ENCODE results near the gene ALDH1L2.
A peak's percentile ranks its signal among the peaks of the same experiment; 100 is the strongest.

Gene ALDH1L2

DNA sequence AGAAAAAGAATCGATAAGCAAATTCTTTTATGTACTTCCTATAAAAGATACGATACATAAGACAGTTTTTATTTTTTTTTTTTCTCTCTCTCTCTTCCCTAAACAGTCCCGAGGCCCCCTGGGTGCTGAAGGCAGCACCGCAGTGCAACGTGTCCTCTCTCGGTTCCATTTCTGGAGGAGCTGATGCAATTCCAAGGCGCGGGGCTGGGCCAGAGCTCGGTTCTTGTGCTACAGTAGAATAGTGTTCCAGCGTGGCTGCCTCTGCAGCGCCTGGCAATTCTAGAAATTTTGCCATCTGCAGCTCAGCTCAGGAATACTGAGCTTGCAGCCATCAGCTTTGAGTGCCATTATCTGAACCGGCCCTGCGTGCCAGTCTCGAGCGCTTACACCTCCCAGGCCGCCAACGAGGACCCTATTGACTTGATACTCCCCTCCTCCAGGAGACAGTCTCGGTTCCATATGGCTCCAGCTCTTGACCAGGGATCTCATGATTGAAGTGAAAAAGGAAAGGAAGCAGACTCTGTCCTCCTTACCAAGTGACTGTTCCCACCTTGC lies 630 bp downstream of the ALDH1L2 start:
- no peak for DNase-seq (ENCODE audit: low read depth in 2 of 2)

DNA sequence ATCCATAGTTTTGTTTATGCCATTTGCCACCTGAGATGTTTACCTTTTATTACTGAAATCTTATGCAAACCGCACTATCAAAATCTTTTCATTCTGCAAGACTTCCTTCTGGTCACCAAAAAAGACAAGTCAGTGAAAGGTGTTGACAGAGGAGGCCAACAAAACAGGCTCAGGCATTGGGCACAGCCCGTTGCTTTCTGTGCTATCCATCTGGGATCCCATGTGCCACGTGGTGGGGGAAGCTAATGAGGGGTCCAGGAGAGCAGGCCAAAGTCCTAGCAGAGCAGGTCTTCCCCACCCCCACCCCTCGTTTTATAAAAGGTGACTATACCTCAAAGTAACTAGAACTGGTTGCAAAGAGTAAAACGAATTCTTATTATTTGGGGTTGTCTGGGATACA lies 1.2 kb downstream of the ALDH1L2 start:
- no peak for DNase-seq (ENCODE audit: low read depth in 2 of 2)

DNA sequence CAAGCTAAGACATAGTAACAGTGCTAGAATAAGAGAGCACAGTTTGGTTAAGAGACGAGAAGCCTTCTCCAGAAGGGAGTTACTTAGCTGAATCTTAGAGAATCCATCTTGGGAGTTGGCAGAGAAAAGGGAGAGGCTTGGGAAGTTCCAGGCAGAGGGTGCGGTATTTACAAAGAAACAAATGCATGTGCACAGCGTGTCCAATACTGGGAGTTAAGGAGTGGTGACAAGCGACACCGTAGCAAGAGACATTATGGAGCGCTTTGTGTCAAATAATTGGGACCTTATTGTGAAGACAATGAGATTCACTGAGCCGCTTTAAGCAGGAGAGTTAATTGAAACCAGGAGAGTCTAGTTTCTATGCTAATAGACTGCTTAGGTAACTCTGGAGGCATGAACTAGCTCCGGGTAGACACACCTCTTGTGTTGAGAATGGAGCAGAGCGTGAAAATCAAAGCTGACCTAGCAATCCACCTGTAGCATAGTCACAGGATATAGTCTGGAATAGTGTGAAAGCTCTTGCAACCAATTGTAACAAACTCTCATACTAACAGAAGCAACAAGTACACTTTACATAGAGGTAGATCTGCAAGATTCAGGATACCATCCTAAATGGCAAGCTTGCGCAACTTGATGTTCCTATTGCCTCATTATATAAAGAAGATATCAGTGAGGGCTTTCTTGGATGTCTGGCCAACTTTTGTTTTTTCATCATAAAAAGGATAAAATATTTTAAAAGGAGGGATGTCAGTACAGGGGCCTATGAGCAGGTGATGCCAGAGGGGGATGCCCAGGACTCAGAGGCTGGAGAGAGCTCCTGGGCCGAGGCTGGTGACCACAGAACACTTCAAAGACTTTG lies 5.3 kb downstream of the ALDH1L2 start:
- DNase-seq (ENCODE audit: low read depth in 2 of 2), result no peak

DNA sequence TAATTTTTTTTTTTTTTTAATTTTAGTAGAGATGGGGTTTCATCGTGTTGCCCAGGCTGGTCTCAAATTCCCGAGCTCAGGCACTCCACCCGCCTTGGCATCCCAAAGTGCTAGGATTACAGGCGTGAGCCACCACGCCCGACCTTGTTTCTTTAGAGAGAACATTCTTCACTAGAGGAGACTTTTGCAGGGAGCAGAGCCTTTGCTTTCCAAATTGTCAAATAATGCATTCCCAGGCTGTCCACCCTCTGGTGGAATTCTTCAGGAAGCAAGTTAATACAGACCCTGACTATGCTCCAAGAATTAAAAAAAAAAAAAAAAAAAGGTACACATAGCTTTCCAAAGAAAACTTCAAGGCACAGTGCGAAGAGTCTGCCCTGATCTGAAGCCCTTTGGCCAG lies 6.8 kb downstream of the ALDH1L2 start:
- no peak for DNase-seq (ENCODE audit: low read depth in 2 of 2)

DNA sequence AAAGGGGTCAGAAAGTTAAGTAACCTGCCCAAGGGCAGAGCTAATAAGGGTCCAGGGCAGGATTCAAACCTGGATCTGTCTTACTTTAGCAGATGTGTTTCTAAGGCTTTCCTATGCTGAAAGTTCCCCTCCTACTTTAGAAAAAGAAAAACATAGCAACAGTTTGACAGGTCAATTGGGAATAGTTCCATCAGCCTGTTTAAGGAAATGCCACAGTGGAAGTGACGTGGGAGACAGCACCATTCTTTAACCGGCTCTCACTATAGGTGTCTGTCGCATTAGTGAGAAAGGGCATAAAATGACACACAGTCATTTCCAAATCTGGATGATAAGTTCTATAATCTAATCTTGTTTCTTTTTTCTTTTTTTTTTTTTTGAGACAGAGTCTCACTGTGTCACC lies 7.3 kb downstream of the ALDH1L2 start:
- DNase-seq (ENCODE audit: low read depth in 2 of 2), result no peak

DNA sequence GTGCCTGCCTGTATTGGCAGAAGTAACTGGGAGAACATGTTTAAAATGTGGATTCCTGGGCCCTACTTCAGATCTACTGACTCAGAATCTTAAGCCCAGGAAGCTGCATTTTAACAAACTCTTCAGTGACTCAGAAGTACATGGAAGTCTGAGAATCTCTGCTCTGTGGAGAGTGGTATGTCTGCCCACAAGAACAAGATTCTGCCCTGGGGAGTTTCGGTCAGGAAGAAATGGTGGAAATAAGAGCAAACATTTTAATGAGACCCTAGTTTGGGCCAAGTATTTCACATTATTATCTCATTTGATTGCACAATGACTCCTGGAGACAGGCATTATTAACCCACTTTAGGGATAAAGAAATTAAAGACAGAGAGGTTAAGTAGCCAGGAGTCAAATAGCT lies 8.2 kb downstream of the ALDH1L2 start:
- no peak for DNase-seq (ENCODE audit: low read depth in 2 of 2)

DNA sequence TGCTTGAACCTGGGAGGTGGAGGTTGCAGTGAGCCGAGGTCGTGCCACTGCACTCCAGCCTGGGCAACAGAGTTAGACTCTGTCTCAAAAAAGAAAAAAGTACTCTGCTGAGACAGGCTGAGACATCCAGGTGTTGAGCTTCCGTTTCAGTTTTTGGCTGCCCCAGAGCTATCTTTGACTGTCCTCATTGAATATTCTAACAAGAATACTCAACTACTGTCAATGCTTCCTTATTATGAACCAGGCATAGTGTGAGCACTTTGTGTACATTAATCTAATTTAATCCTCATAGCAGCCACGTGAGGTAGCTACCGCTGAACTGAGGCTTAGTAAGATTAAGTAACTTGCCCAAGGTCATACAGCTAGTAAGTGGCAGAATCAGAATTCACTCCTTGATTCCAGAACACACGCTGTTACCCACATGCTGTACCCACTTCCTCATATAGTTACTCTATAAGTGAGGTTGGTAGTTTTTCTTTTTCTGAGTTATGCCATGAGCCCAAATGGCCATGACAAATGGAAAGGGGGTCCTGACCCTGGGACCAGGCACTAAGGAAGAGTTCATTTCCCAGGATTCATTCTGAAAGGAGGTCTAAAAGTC lies 11.3 kb downstream of the ALDH1L2 start:
- DNase-seq (ENCODE audit: low read depth in 2 of 2), result no peak

DNA sequence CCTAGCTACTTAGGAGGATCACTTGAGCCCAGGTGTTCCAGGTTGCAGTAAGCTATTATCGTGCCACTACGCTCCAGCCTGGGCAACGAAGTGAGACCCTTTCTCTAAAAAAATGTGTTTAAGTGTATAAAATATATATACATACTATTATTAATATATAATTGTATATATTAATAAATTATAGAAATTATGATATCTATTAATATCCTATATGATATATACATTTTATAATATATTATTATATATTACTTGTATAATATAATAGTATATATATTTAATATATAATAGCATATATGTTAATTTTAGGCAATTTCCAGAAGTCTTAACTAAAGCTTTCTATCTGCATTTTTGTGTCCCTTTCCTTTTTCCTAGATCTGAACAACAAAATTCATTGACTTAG lies 12.3 kb downstream of the ALDH1L2 start:
- no peak for DNase-seq (ENCODE audit: low read depth in 2 of 2)

DNA sequence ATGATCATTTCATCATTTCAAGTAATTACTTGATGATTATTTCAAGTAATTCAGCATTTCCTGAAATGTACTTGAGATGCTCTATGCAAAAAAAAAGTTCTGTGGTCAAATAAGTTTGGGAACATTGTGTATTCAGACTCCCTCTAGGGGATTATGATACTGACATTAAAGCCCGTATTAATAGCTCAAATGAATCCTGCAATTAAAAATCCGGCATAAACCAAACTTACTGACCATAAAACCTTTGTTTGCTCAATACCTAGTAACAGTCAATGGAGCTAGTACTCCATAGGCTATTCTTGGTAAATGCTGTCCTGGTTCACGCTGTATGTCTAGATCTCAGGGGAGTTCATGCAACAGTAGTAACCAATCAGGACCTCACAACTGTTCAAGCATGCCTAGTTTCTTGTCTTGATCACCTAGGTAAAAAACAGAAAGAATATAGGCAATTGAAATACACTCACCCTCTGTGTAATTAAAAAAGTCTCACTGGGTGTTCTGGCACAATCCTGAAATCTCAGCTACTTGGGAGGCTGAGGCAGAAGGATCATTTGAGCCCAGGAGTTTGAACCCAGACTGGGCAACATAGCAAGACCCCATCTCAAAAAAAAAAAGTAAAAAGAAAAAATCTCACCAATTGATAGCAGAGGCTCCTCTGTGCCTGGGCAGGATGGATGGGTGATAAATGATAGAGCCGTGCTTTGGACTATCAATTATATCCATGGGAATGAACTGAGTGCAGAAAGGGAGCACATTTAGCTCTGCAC lies 14.1 kb downstream of the ALDH1L2 start:
- DNase-seq (ENCODE audit: low read depth in 2 of 2), result no peak

DNA sequence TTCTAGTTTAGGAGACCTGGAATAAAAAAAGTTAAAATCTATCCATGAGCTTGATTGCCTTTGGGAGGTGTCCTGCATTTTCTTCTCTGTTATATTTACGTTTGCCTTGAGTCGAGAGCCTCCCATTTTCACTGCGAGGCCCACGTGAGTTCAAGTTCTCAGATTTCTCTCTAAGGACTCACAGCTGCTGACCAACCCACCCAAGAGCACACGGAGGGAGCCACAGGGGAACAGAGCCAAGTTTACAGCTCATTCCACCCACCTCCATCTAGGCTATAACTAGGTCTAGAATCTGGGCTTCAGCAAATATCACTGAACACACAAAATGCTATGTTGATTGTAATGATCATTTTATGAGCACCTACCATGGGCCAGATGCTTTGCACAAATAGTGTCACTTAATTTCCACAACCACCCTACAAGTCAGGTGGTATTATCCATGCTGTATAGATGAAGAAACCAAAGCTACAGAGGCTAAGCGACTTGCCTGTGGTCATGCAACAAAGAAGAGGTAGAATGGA lies 16.7 kb downstream of the ALDH1L2 start:
- no peak for DNase-seq (ENCODE audit: low read depth in 2 of 2)

DNA sequence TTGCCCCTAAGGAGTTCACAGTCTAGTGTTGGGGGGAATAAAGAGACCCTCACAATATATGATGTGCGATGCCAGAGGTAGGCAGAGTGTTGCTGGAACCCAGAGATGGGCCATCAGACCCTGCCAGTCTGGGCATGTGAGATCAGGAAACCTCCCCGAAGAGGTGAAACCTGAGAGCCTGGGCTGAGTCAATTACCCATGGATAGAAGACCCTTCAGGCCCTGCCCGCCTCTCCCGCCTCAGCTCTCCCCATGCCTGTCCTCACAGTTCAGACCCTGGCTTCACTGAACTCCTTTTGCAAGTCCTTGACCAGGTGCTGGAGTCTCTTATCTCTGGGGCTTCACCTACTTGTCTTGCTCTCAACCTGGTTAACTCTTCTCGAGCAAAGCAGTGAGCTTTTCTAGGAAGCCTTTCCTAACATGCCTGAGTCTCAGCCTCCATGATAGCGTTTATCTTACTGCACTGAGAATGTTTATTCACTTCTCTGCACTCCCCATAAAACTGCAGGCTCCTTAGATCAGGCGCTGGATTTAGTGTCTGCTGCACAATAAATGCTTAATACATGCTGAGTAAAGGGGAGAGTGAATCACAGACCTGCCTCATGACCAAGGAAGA lies 19.6 kb downstream of the ALDH1L2 start:
- no peak for DNase-seq (ENCODE audit: low read depth in 2 of 2)

DNA sequence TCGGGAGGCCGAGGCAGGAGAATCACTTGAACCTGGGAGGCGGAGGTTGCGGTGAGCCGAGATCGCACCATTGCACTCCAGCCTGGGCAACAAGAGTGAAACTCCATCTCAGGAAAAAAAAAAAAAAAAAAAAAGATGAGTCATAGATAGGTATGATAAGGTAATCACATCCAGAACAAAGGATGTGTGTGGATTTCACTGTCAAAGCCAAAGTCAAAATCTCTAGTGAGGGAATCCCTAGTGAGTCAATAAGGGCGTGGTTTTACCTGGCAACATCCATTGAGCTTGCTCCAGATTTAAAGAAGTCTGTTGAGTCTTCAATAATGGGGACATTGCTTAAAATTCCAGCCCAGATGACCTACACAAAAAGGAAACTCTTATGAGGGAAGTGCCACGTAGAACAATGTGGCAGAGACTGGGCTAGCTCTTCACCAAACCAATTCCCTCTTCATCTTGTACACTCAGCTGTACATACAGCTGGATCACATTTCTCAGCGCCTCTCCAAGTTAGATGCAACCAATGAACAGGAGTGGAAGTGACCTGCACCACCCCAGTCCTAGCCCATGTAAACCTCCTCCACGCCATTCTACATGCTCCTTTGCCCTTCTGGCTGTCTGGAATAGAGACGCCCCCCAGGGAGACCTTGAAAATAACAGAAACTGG lies 23.4 kb downstream of the ALDH1L2 start:
- DNase-seq (ENCODE audit: low read depth in 2 of 2), result no peak

DNA sequence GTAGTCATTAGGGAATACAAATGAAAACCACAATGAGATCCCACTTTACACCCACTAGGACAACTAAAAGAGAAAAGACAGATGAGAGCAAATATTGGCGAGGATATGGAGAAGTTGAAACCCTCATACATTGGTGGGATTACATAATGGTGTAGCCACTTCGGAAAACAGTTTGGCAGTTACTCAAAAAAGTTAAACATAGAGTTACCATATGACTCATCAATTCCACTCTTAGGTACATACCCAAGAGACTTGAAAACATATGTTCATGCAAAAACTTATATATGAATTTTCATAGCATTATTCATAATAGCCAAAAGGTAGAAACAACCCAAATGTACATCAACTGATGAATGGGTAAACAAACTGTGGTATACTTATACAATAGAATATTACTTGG lies 27.1 kb downstream of the ALDH1L2 start:
- DNase-seq (ENCODE audit: low read depth in 2 of 2), result no peak

DNA sequence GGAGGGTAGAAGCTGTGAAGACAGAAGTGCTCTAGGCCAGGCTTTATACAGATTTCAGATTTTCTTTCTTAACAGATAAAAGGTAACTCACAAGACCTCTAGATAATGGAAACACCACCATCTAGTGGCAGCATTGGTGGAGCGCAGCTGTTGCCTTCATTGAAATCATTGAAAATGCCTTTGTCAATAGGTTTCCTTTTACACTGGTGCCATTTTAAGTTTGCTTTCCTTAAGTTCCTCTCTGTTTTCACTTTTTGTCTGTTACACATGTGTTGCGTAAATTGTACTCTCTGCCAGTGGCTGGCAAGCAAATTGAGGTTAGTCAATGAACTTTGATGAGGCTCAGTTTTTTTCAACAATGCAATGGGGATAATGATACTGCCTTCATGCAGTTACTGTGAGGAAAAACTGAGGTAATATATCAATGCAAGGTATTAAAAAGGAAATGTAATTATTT lies 31.1 kb downstream of the ALDH1L2 start:
- peak; percentile 48 to 60 for DNase-seq (ENCODE audit: low read depth in 2 of 2)

DNA sequence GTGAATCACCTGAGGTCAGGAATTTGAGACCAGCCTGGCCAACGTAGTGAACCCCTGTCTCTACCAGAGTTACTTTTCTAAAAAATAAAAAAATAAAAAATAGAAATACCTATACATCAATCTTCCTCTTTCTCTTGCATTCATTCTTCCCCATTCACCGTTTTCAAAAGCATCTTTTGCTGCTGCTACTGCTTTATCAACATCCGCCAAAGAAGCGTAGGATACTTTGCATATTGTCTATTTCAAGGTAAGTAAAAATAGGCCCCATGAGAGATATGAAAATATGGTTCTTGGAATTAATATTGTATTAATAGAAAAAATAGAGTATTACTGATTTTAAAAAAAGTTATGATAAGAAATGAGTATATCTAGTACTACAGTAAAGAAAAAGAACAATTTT lies 32.3 kb downstream of the ALDH1L2 start:
- DNase-seq (ENCODE audit: low read depth in 2 of 2), result no peak

DNA sequence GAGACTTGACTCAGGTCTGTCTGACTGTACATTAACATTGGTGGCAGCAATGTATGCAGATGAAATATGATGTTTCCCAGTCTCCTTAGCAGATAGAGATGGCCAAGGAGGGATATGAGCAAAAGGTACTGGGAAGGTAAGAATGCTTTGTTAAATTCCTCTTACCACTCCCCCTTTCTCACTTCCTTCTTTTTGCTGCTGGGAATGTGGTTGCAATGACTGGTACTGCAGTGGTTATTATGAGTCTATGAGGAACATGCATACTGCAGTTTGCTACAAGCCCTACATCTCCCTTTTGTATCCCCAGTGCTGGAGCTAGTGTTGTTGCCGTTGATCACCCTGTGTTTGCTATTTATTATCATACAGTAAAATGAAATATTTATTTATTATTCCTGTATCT lies 35.9 kb downstream of the ALDH1L2 start:
- no peak for DNase-seq (ENCODE audit: low read depth in 2 of 2)

DNA sequence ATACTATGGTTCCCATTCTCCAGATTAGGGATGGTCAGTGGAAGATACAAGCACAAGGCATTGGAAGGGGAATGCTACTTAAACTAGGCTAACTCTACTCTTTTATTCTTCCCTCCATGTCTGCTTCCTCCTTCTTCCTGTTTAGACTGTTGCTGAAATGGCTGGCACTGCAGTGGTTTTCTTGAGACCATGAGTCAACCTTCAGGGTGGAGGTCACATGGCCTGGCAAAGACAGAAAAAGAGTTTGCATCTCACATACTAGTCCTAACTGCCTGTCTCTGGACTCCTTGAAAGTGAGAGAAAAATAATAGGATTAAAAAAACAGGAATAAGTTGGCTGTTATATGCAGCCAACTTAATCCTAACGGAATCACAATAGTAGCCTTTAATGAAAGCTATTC lies 37.0 kb downstream of the ALDH1L2 start:
- no peak for DNase-seq (ENCODE audit: low read depth in 2 of 2)

DNA sequence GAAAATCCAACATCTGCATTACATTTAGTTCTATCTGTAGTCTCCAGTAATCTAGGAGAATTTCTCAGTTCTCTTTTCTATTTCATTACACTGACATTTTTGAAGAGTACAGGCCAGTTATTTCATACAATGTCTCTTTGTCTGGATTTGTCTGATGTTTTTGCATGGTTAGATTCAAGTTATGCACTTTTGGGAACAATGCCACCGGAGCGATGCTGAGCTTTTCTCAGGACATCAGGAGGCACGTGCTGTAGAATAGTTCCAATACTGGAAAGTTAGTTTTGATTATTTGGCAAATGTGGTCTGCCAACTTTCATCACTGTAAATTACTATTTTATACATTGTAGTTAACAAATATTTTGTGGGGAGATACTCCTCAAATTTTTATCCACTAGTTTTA lies 43.1 kb downstream of the ALDH1L2 start:
- DNase-seq (ENCODE audit: low read depth in 2 of 2), result no peak

DNA sequence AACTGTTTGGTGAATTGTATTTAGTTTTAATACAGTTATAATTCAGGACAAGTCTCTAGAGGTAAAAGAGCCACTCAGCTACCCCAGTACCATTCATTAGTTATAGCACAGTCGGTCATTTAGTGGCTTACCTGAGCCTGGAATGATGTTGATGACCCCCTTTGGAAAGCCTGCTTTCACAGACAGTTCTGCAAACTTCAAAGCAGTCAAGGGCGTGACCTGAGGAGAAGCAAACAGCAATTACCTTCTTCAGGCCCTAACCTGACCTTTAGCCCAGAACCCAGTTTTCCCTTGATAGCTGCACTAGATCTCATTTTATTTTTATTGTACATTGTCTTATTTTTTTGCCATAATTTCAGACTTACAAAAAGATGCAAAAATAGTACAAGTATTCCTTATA lies 43.8 kb downstream of the ALDH1L2 start:
- no peak for DNase-seq (ENCODE audit: low read depth in 2 of 2)

DNA sequence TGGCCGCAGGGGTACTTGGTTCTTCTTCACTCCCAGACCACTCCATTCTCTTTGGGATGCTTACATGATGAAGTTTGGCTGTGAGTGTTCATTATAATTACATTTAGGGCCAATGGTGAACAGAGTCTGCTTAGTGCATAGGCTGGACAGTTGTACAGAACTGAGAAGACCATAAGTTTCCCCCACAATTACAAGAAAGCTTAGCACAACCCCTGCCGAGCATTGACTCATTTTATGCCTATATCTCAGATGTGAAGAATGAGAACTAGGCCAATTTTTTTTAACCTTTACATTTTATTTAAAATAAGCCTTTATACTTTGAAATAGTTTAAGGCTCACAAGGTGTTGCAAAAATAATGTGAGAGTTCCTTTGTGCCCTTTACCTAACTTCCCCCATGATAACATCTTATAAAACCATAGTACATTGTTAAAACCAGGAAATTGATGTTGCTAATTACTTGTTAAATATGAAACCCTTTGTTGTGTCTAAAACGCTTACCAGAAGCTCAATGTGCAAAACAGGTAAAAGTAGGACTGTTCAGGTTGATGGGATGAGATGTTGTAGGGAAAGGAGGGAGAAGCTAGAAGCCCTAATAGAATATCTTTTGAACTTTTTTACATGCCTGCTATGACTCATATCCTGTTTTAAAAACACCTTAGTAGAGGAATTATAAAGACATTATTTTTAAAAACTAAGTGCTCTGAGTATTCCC lies 47.2 kb downstream of the ALDH1L2 start:
- no peak for DNase-seq (ENCODE audit: low read depth in 2 of 2)

DNA sequence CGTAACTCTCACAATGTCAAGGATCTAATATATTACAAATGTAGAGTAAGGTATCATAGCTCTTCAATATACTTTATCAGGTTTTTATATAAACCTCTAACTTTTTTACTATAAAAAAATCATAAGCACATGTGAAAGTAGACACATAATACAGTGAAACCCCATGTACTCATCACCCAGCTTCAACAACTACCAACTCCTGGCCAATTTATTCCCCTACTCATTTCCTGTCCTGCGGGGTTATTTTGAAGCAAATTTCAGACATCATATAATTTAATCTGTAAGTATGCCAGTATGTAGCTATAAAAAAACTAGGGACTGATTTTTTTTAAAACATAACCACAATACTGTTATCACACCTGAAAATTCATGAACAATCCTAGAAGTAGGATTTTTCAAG lies 50.4 kb downstream of the ALDH1L2 start:
- no peak for DNase-seq (ENCODE audit: low read depth in 2 of 2)
